NCI-H524 (cell line): ENCODE results near the gene CABP2.
"Not testable (repeated sequence)": the region's sequence is repeated elsewhere in the genome, so short reads cannot be mapped to it uniquely, and the experiment has no call there.

ENCODE experiments used
- DNase-seq, 2 experiments: peaks; one replicate each; lab custom pipeline; 2025; lab: John Stamatoyannopoulos, UW

Gene CABP2

DNA sequence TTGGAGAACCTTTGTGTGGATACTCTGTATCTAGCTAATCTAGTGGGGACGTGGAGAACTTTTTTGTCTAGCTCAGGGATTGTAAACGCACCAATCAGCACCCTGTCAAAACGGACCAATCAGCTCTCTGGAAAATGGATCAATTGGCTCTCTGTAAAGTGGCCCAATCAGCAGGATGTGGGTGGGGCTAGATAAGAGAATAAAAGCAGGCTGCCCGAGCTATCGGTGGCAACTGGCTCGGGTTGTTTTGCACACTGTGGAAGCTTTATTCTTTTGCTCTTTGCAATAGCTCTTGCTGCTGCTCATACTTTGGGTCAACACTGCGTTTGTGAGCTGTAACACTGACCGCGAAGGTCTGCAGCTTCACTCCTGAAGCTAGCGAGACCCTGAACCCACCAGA is 46.6 kb downstream of the CABP2 start:
- not testable (repeated sequence) for DNase-seq

GRCh38 chr11:67472882-67473281 is 50.4 kb downstream of the CABP2 start:
- no peak for DNase-seq

DNA sequence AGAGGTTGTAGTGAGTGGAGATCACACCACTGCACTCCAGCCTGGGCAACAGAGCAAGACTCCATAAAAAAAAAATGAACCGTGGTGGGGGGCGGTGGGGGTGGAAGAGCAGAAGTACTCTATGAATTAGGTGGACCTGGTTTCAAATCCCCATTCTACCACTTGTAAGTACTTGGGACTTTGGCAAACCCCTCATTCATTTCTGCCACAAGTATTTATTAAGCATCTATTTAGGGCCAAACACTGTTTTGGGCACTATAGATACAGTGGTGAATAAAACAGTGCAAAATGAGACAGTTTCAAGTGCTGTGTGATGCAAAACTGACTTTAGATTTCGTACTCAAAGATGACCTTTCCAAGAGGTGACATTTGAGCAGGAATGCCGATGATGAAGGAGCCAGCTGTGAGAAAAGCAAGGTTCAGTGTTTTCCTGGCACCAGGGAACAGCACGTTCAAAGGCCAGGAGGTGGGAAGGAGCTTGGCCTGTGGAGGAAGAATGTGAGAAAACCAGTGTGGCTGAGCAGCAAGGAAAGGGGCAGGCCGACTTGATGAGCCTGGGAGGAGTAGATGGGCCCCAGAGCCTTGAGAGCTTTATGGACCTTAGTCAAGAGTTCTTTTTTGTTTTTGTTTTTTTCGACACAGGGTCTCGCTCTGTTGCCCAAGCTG is 52.8 kb downstream of the CABP2 start:
- no peak for DNase-seq

DNA sequence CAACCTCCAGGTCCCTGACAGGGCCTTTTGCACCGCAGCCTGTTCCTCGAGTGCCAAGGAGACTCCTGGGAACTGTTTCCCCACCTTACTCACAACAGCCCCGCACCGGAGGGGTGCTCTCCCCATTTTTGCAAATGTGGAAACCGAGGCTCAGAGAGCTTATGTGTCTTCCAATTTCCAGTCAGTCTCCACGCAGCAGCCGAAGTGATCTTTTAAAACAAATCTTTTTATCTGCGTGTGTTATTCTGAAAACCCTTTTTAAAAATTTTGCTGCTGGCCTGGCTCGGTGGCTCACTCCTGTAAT is 53.8 kb downstream of the CABP2 start:
- no peak for DNase-seq
